HepG2 (cell line): ENCODE results near the gene LCN2. TPM values are rescaled to one million over a fixed set of nuclear protein-coding genes. Genes with fewer than 3 reads are reported as not detected.
A peak's percentile ranks its signal among the peaks of the same experiment; 100 is the strongest.

Experiments used
- ATAC-seq: fragments of 200-7000 bp; cut with Tn5 transposase; 3 replicates; pipeline ENCODE4 v1.9.1; 2020; ENCODE audit warnings: mild to moderate bottlenecking, moderate library complexity
- BruUV-seq: library from RNA; stranded (reverse); fragments of 400-500 nt; replicated peaks from 2 replicates; lab custom pipeline; 2021; lab: Mats Ljungman, UMichigan
- CTCF ChIA-PET: fragments of 300-600 bp; formaldehyde crosslinking; extraction: SDS; loops from one replicate; lab custom pipeline; 2021; ENCODE audit warnings: low total read pairs, inconsistent platforms, low intra/inter-chr PET ratio; lab: Yijun Ruan, JAX
- POLR2A ChIA-PET: fragments of 350-600 bp; sonication (Branson Sonifier 250); formaldehyde crosslinking; loops from one replicate; lab custom pipeline; 2020; ENCODE audit warnings: antibody characterized with exemption, inconsistent platforms; lab: Yijun Ruan, JAX
- DNase-seq: peaks from one replicate; pipeline ENCODE4 v3.0.0-alpha.2; 2015; ENCODE audit warnings: low spot score
- FAIRE-seq: peaks from 3 replicates; lab custom pipeline; 2011; peaks lifted over from hg19 to GRCh38; lab: Jason Lieb, UNC
- H2AFZ ChIP-seq: one replicate; pipeline ENCODE4 v1.6.1; 2011; ENCODE audit warnings: low read length, inconsistent platforms
- H3K27ac ChIP-seq: fragments of 300-600 bp; 3 replicates; pipeline ENCODE4 v1.8.0; 2011; ENCODE audit warnings: mixed run types, mild to moderate bottlenecking, mixed read lengths, low read length, inconsistent platforms; ENCODE audit not compliant: insufficient read depth; ENCODE audit errors: extremely low read length
- H3K27me3 ChIP-seq, 2 experiments: fragments of 200-600 bp in 1 of 2; 2 replicates in 1 of 2; 3 replicates in 1 of 2; pipeline versions ENCODE4 v1.6.0 to v1.8.0; 2011; ENCODE audit warnings: low read length in 2 of 2, mild to moderate bottlenecking in 2 of 2, moderate library complexity in 2 of 2, inconsistent platforms in 1 of 2; ENCODE audit not compliant: insufficient read depth in 2 of 2, control insufficient read depth in 1 of 2
- H3K36me3 ChIP-seq, 2 experiments: fragments of 200-600 bp in 1 of 2; replicated peaks in 1 of 2; 2 replicates in 1 of 2; 3 replicates in 1 of 2; pipeline versions ENCODE4 v1.5.1 to v1.8.0; 2011; ENCODE audit warnings: low read length in 2 of 2, inconsistent platforms in 1 of 2; ENCODE audit not compliant: insufficient read depth in 2 of 2, control insufficient read depth in 1 of 2
- H3K4me1 ChIP-seq: 2 replicates; pipeline ENCODE4 v1.5.1; 2012; ENCODE audit warnings: low read length, inconsistent platforms; ENCODE audit not compliant: insufficient read depth
- H3K4me2 ChIP-seq: 2 replicates; pipeline ENCODE4 v1.6.0; 2011; ENCODE audit warnings: low read depth, low read length, inconsistent platforms
- H3K4me3 ChIP-seq, 3 experiments: fragments of 200-600 bp in 1 of 3; sonication (generic), shearing (Covaris generic) in 1 of 3; replicated peaks in 1 of 3; 2 replicates each; pipeline ENCODE4 v1.5.1; 2011 to 2016; ENCODE audit warnings: low read length in 3 of 3, inconsistent platforms in 2 of 3, low read depth in 2 of 3, mild to moderate bottlenecking in 2 of 3, control low read depth in 1 of 3, mixed read lengths in 1 of 3; ENCODE audit not compliant: insufficient read depth in 1 of 3
- H3K79me2 ChIP-seq: one replicate; pipeline ENCODE4 v1.6.1; 2011; ENCODE audit warnings: low read length, inconsistent platforms; ENCODE audit not compliant: insufficient read depth
- H3K9ac ChIP-seq: 2 replicates; pipeline ENCODE4 v1.6.0; 2011; ENCODE audit warnings: mild to moderate bottlenecking, low read depth, low read length, inconsistent platforms; ENCODE audit not compliant: insufficient read depth
- H3K9me3 ChIP-seq: 2 replicates; pipeline ENCODE4 v1.5.1; 2012; ENCODE audit warnings: mild to moderate bottlenecking, low read length
- H4K20me1 ChIP-seq: 2 replicates; pipeline ENCODE4 v1.6.0; 2011; ENCODE audit warnings: inconsistent platforms, mild to moderate bottlenecking, low read length, moderate library complexity; ENCODE audit not compliant: insufficient read depth
- FLYWCH1 ChIP-seq: sonication (generic); formaldehyde crosslinking; IDR thresholded peaks from 2 replicates; pipeline ENCODE4 v1.8.1; 2023; ENCODE audit warnings: mild to moderate bottlenecking, missing genetic modification reagents
- WGBS: methylation state at CpG from one replicate; pipeline ENCODE4 v1.1.6; 2017; ENCODE audit warnings: low lambda C conversion rate; 5-methylcytosine and 5-hydroxymethylcytosine counted together
- in situ Hi-C: cut with HindIII; loops from 2 replicates; pipeline ENCODE4 v1.10.0; 2017; ENCODE audit warnings: low pct_unique_long_range_greater_than_20kb; ENCODE audit not compliant: extremely low pct_ligation_motif_present
- intact Hi-C: fragments of 100-400 bp; cut with micrococcal nuclease; formaldehyde crosslinking; loops from one replicate; pipeline ENCODE4 v1.10.0; 2022; ENCODE audit not compliant: unreplicated experiment
- polyA plus RNA-seq, 8 experiments: library from polyadenylated mRNA; depleted of rRNA in 3 of 8; stranded (reverse) in 7 of 8; unstranded in 1 of 8; fragments of >200 nt; fragmentation: Illumina TruSeq in 4 of 8; extraction: Trizol in 4 of 8; gene quantifications; 2 replicates each; pipeline versions ENCODE4 v1.2.1 to v1.2.3, GENCODE V29; 2011 to 2016; ENCODE audit warnings: low read depth in 4 of 8, missing spikeins in 1 of 8, mixed read lengths in 1 of 8; ENCODE audit not compliant: insufficient read depth in 1 of 8
- total RNA-seq, 5 experiments: library from RNA; depleted of rRNA; stranded (reverse); fragments of >200 nt; fragmentation: Illumina TruSeq; extraction: Trizol; gene quantifications; 2 replicates each; pipeline ENCODE4 v1.2.3, GENCODE V29; 2016; ENCODE audit warnings: low read depth in 1 of 5
- TF ChIP-seq, protein P1 (sequence below): sonication (generic); formaldehyde crosslinking; IDR thresholded peaks from 2 replicates; pipeline ENCODE4 v1.4.0; 2020; ENCODE audit warnings: mild to moderate bottlenecking, missing genetic modification reagents

LCN2 gene
- total and polyA plus RNA-seq, 2 of the 13 experiments (the other 11 are each of a cell fraction or from before 2014, with no cell fraction given) = 0.38 to 1.4 TPM

DNA sequence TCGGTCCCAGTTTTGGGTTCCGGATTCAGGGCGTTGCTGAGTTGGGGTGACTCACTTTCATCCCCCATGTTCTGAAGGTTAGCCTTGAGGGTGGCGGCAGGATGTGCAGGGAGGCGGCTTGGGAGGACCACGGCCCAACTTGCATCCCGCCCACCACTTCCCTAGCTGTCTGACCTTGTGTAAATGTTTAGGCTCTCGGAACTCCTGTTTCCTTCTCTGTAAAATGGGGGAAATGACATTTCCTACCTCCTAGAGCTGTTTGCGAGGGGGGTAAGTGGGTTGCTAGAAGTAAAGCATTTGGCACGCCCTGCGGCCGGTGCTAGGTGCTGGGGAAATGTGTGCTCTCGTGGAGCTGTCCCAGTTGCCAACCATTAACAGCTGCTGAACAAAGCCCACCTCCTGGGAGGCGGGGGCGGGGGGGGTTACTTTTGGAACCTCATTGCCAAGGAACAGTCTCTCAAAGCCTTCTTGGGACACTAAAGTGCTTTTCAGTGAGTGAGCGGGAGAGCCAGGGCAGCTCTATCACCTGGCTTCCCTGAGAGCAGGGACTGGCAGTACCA is 49.2 kb upstream of the LCN2 start:
- H2AFZ ChIP-seq = no peak overlapping the region
- in situ Hi-C loops (no loop called here), intact Hi-C loops (loop anchor here (5.0 kb wide), 1 partner anchor 33 kb away; the partner anchor contains the start of genes NAIF1 and SLC25A25)
- BruUV-seq = no TSS peak
- DNase-seq (no peak), FAIRE-seq (no peak), ATAC-seq (no peak)
- ChIA-PET CTCF (interaction anchor here (1.6 kb wide), 1 partner anchor 18 kb away, joined by 4 read pairs; no protein-coding TSS in a partner anchor), POLR2A (interaction anchor here (1.6 kb wide), 1 partner anchor 28 kb away, joined by 6 read pairs; the partner anchor contains the start of gene PTGES2)
- peak overlapping the region; percentile 98 for H3K4me2 ChIP-seq
- H3K79me2 ChIP-seq = peaks cover 31% of the 10 kb centered on the region
- H4K20me1 ChIP-seq = peaks cover 17% of the 10 kb centered on the region; the same call in 1 of the 2 replicates
- no peaks in the 10 kb centered on the region for H3K9me3 ChIP-seq
- WGBS = 70% methylated on average over 12 of the region's 16 CpGs
- TF ChIP-seq, protein P1, sequence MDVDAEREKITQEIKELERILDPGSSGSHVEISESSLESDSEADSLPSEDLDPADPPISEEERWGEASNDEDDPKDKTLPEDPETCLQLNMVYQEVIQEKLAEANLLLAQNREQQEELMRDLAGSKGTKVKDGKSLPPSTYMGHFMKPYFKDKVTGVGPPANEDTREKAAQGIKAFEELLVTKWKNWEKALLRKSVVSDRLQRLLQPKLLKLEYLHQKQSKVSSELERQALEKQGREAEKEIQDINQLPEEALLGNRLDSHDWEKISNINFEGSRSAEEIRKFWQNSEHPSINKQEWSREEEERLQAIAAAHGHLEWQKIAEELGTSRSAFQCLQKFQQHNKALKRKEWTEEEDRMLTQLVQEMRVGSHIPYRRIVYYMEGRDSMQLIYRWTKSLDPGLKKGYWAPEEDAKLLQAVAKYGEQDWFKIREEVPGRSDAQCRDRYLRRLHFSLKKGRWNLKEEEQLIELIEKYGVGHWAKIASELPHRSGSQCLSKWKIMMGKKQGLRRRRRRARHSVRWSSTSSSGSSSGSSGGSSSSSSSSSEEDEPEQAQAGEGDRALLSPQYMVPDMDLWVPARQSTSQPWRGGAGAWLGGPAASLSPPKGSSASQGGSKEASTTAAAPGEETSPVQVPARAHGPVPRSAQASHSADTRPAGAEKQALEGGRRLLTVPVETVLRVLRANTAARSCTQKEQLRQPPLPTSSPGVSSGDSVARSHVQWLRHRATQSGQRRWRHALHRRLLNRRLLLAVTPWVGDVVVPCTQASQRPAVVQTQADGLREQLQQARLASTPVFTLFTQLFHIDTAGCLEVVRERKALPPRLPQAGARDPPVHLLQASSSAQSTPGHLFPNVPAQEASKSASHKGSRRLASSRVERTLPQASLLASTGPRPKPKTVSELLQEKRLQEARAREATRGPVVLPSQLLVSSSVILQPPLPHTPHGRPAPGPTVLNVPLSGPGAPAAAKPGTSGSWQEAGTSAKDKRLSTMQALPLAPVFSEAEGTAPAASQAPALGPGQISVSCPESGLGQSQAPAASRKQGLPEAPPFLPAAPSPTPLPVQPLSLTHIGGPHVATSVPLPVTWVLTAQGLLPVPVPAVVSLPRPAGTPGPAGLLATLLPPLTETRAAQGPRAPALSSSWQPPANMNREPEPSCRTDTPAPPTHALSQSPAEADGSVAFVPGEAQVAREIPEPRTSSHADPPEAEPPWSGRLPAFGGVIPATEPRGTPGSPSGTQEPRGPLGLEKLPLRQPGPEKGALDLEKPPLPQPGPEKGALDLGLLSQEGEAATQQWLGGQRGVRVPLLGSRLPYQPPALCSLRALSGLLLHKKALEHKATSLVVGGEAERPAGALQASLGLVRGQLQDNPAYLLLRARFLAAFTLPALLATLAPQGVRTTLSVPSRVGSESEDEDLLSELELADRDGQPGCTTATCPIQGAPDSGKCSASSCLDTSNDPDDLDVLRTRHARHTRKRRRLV (CRISPR knock-in tag) = no peak
- no peak for TF ChIP-seq FLYWCH1
- no peaks in the 10 kb centered on the region; a peak in 1 of 5 replicates for H3K27me3 ChIP-seq
- peaks cover 86% of the 10 kb centered on the region for H3K4me1 ChIP-seq
- H3K9ac ChIP-seq = peak overlapping the region; percentile 87
- peak overlapping the region; percentile 72 to 89 (median 76) for H3K4me3 ChIP-seq
- peaks cover 5 to 22% of the 10 kb centered on the region in 2 experiments; a peak in 4 of 5 replicates for H3K36me3 ChIP-seq
- H3K27ac ChIP-seq = no peak overlapping the region
